Trophoblast cell (in vitro differentiated cells and primary cell): ENCODE measurements around the gene EYS.
A peak's percentile ranks its signal among the peaks of the same experiment; 100 is the strongest.
"Not testable (repeated sequence)": the region's sequence is repeated elsewhere in the genome, so short reads cannot be mapped to it uniquely, and the experiment has no call there.

Experiments
- DNase-seq, 2 donors: peaks; one replicate each; pipeline ENCODE4 v3.0.0-alpha.2; 2016
- H2AFZ ChIP-seq: 2 replicates; pipeline ENCODE4 v1.6.1; 2013; ENCODE audit warnings: low read length, moderate library complexity, mild to moderate bottlenecking; ENCODE audit not compliant: insufficient read depth, poor library complexity
- H2AK5ac ChIP-seq: 2 replicates; pipeline ENCODE4 v1.6.1; 2013; ENCODE audit warnings: mild to moderate bottlenecking, low read length
- H2BK120ac ChIP-seq: 2 replicates; pipeline ENCODE4 v1.6.1; 2013; ENCODE audit warnings: low read length, mild to moderate bottlenecking, moderate library complexity; ENCODE audit not compliant: insufficient read depth, poor library complexity
- H2BK12ac ChIP-seq: 2 replicates; pipeline ENCODE4 v1.6.1; 2013; ENCODE audit warnings: mild to moderate bottlenecking, low read length, moderate library complexity
- H2BK5ac ChIP-seq: 2 replicates; pipeline ENCODE4 v1.6.1; 2013; ENCODE audit warnings: low read length, low read depth, moderate library complexity, mild to moderate bottlenecking; ENCODE audit not compliant: poor library complexity
- H3K14ac ChIP-seq: 2 replicates; pipeline ENCODE4 v1.6.1; 2013; ENCODE audit warnings: mild to moderate bottlenecking, low read length
- H3K18ac ChIP-seq: 2 replicates; pipeline ENCODE4 v1.6.1; 2013; ENCODE audit warnings: mild to moderate bottlenecking, low read length
- H3K23ac ChIP-seq: 2 replicates; pipeline ENCODE4 v1.6.1; 2013; ENCODE audit warnings: low read length
- H3K27ac ChIP-seq: 2 replicates; pipeline ENCODE4 v1.5.1; 2013; ENCODE audit warnings: low read depth, mild to moderate bottlenecking, inconsistent platforms, low read length, moderate library complexity
- H3K27me3 ChIP-seq: 2 replicates; pipeline ENCODE4 v1.6.1; 2013; ENCODE audit warnings: inconsistent platforms, mild to moderate bottlenecking, low read length, moderate library complexity; ENCODE audit not compliant: insufficient read depth
- H3K36me3 ChIP-seq, 2 experiments: 1 replicate in 1 of 2; 2 replicates in 1 of 2; pipeline ENCODE4 v1.6.1; 2013; ENCODE audit warnings: low read length in 2 of 2, mild to moderate bottlenecking in 2 of 2, moderate library complexity in 1 of 2; ENCODE audit not compliant: insufficient read depth in 2 of 2, control insufficient read depth in 1 of 2
- H3K4ac ChIP-seq: 2 replicates; pipeline ENCODE4 v1.6.1; 2013; ENCODE audit warnings: low read depth, mild to moderate bottlenecking, low read length, moderate library complexity
- H3K4me1 ChIP-seq, 2 experiments: 1 replicate in 1 of 2; 2 replicates in 1 of 2; pipeline ENCODE4 v1.6.1; 2013; ENCODE audit warnings: low read length in 2 of 2, mild to moderate bottlenecking in 2 of 2, moderate library complexity in 1 of 2; ENCODE audit not compliant: insufficient read depth in 2 of 2, control insufficient read depth in 1 of 2
- H3K4me2 ChIP-seq: 2 replicates; pipeline ENCODE4 v1.6.1; 2013; ENCODE audit warnings: inconsistent platforms, mild to moderate bottlenecking, low read length, moderate library complexity
- H3K4me3 ChIP-seq: 2 replicates; pipeline ENCODE4 v1.5.1; 2013; ENCODE audit warnings: mild to moderate bottlenecking, low read depth, low read length, inconsistent platforms
- H3K79me1 ChIP-seq: one replicate; pipeline ENCODE4 v1.6.1; 2013; ENCODE audit warnings: low read length
- H3K79me2 ChIP-seq: 2 replicates; pipeline ENCODE4 v1.6.1; 2013; ENCODE audit warnings: low read length, mild to moderate bottlenecking; ENCODE audit not compliant: control insufficient read depth, insufficient read depth, poor library complexity
- H3K9ac ChIP-seq: 2 replicates; pipeline ENCODE4 v1.6.1; 2013; ENCODE audit warnings: mild to moderate bottlenecking, low read length
- H3K9me3 ChIP-seq: 2 replicates; pipeline ENCODE4 v1.6.1; 2013; ENCODE audit warnings: low read depth, mild to moderate bottlenecking, control low read depth, inconsistent platforms, low read length; ENCODE audit not compliant: insufficient read depth
- H4K12ac ChIP-seq: 2 replicates; pipeline ENCODE4 v1.6.1; 2013; ENCODE audit warnings: low read depth, mild to moderate bottlenecking, low read length, moderate library complexity
- H4K8ac ChIP-seq: 2 replicates; pipeline ENCODE4 v1.6.1; 2013; ENCODE audit warnings: low read depth, mild to moderate bottlenecking, low read length, moderate library complexity
- H4K91ac ChIP-seq: one replicate; pipeline ENCODE4 v1.6.1; 2013; ENCODE audit warnings: low read depth, mild to moderate bottlenecking, low read length, moderate library complexity
- WGBS: extraction: QIAGEN DNeasy Blood & Tissue Kit; methylation state at CpG from one replicate; pipeline ENCODE4 v1.1.7; 2013; ENCODE audit warnings: missing lambda C conversion rate; ENCODE audit not compliant: insufficient read length, insufficient coverage; ENCODE audit errors: extremely low coverage; 5-methylcytosine and 5-hydroxymethylcytosine counted together

EYS gene

GRCh38 chr6:63856271-63856670 lies 1850.8 kb downstream of the EYS start:
- WGBS: no CpG with 5 or more reads among the region's 1 CpG
- no peaks in the 10 kb centered on the region for H3K79me2 ChIP-seq
- H3K79me1 ChIP-seq: no peaks in the 10 kb centered on the region
- H2BK120ac ChIP-seq: no peak overlapping the region
- no peaks in the 10 kb centered on the region for H3K27me3 ChIP-seq
- no peaks in the 10 kb centered on the region for H3K36me3 ChIP-seq
- H3K9ac ChIP-seq: no peak overlapping the region
- no peak overlapping the region for H4K12ac ChIP-seq
- H2BK5ac ChIP-seq: no peak overlapping the region
- H3K27ac ChIP-seq: no peak overlapping the region
- no peak overlapping the region for H3K4me2 ChIP-seq
- no peak for DNase-seq
- no peak overlapping the region for H3K14ac ChIP-seq
- H3K4me3 ChIP-seq: no peak overlapping the region
- no peak overlapping the region for H3K18ac ChIP-seq
- H2AFZ ChIP-seq: no peak overlapping the region
- no peak overlapping the region for H3K4ac ChIP-seq
- no peaks in the 10 kb centered on the region for H3K9me3 ChIP-seq
- no peak overlapping the region for H4K91ac ChIP-seq
- H4K8ac ChIP-seq: no peak overlapping the region
- no peak overlapping the region for H2AK5ac ChIP-seq
- H2BK12ac ChIP-seq: no peak overlapping the region
- H3K4me1 ChIP-seq: no peaks in the 10 kb centered on the region
- H3K23ac ChIP-seq: no peak overlapping the region

- no CpG with 5 or more reads among the region's 2 CpGs for WGBS
- Histone ChIP-seq H4K91ac (no peak overlapping the region), H3K9ac (no peak overlapping the region), H3K4ac (no peak overlapping the region), H2BK5ac (no peak overlapping the region), H3K14ac (no peak overlapping the region), H3K4me3 (no peak overlapping the region), H2AK5ac (no peak overlapping the region), H2BK12ac (no peak overlapping the region), H3K23ac (no peak overlapping the region), H3K27ac (no peak overlapping the region), H3K79me1 (no peaks in the 10 kb centered on the region), H3K4me1 (no peaks in the 10 kb centered on the region), H3K27me3 (no peaks in the 10 kb centered on the region), H2AFZ (no peak overlapping the region), H4K8ac (no peak overlapping the region), H3K79me2 (no peaks in the 10 kb centered on the region), H3K9me3 (no peaks in the 10 kb centered on the region), H2BK120ac (no peak overlapping the region), H3K18ac (no peak overlapping the region), H3K36me3 (no peaks in the 10 kb centered on the region), H3K4me2 (no peak overlapping the region), H4K12ac (no peak overlapping the region)
- peak in 1 of 2 donors; percentile 36 for DNase-seq
These were observed 1862.7 kb downstream of the EYS start for GRCh38 chr6:63844287-63844686.

- Histone ChIP-seq H4K91ac (no peak overlapping the region), H4K8ac (no peak overlapping the region), H4K12ac (no peak overlapping the region), H3K4me2 (no peak overlapping the region), H3K36me3 (no peaks in the 10 kb centered on the region), H3K18ac (no peak overlapping the region), H3K27ac (no peak overlapping the region), H2BK12ac (no peak overlapping the region), H3K4me1 (no peaks in the 10 kb centered on the region), H2AK5ac (no peak overlapping the region), H3K9me3 (no peaks in the 10 kb centered on the region), H3K79me1 (no peaks in the 10 kb centered on the region), H3K79me2 (no peaks in the 10 kb centered on the region), H2BK120ac (no peak overlapping the region), H3K4me3 (no peak overlapping the region), H3K14ac (no peak overlapping the region), H3K4ac (no peak overlapping the region), H2AFZ (no peak overlapping the region), H3K23ac (no peak overlapping the region), H3K27me3 (no peaks in the 10 kb centered on the region), H3K9ac (no peak overlapping the region), H2BK5ac (no peak overlapping the region)
- no peak for DNase-seq
- WGBS: no CpG with 5 or more reads among the region's 2 CpGs
These were observed 1867.5 kb downstream of the EYS start for GRCh38 chr6:63839485-63839884.

GRCh38 chr6:63828678-63829077 lies 1878.3 kb downstream of the EYS start:
- H3K14ac ChIP-seq, H4K8ac ChIP-seq, DNase-seq, H2BK12ac ChIP-seq, H3K4me1 ChIP-seq, H3K27ac ChIP-seq, H3K4me3 ChIP-seq, H3K4me2 ChIP-seq, H3K9me3 ChIP-seq, H3K79me1 ChIP-seq, H3K18ac ChIP-seq, H3K4ac ChIP-seq, H2BK120ac ChIP-seq, H3K79me2 ChIP-seq, H3K23ac ChIP-seq, H3K36me3 ChIP-seq, H2AK5ac ChIP-seq, H4K91ac ChIP-seq, H2BK5ac ChIP-seq, H3K9ac ChIP-seq, H3K27me3 ChIP-seq, H4K12ac ChIP-seq, H2AFZ ChIP-seq: not testable (repeated sequence)
- WGBS: no CpG with 5 or more reads among the region's 1 CpG
